GM12875 (cell line): ENCODE results near the gene KCNMB4.

Experiments used
- H3K4me3 ChIP-seq: one replicate; pipeline ENCODE4 v1.5.1; 2011; ENCODE audit warnings: low read depth, low read length, control low read depth
- CTCF ChIP-seq: IDR thresholded peaks from 2 replicates; pipeline ENCODE4 v1.5.1; 2011; ENCODE audit warnings: low read depth, mild to moderate bottlenecking, control low read depth, inconsistent platforms, low read length, moderate library complexity, borderline replicate concordance; ENCODE audit not compliant: insufficient read depth

KCNMB4 gene

GRCh38 chr12:70451528-70451927 is 85.4 kb downstream of the KCNMB4 start:
- no peak for TF ChIP-seq CTCF
- H3K4me3 ChIP-seq = no peak overlapping the region

GRCh38 chr12:70456953-70457352 is 90.9 kb downstream of the KCNMB4 start:
- TF ChIP-seq CTCF = no peak
- H3K4me3 ChIP-seq = no peak overlapping the region

- no peak for TF ChIP-seq CTCF
- no peak overlapping the region for H3K4me3 ChIP-seq
Measured at GRCh38 chr12:70459786-70460185, 93.7 kb downstream of the KCNMB4 start.

- no peak for TF ChIP-seq CTCF
- no peak overlapping the region for H3K4me3 ChIP-seq
Measured at GRCh38 chr12:70463997-70464396, 97.9 kb downstream of the KCNMB4 start.

- H3K4me3 ChIP-seq = no peak overlapping the region
- no peak for TF ChIP-seq CTCF
Measured at GRCh38 chr12:70466753-70467152, 100.7 kb downstream of the KCNMB4 start.

- no peak overlapping the region for H3K4me3 ChIP-seq
- TF ChIP-seq CTCF = no peak
Measured at GRCh38 chr12:70467476-70467875, 101.4 kb downstream of the KCNMB4 start.

- no peak for TF ChIP-seq CTCF
- H3K4me3 ChIP-seq = no peak overlapping the region
Measured at GRCh38 chr12:70467918-70468733, 102.0 kb downstream of the KCNMB4 start.
